ENCODE results near the gene RNF130.

The RNF130 gene

GRCh38 chr5:180119031-180119902 lies 47.7 kb upstream of the RNF130 start:
- no peaks in the 10 kb centered on the region for H3K79me2 ChIP-seq (ENCODE audit: insufficient read depth, low read depth)
- no peak for TF ChIP-seq CTCF (conservative IDR thresholded peaks at IDR 0.05; ENCODE audit: low read depth, low read length)

GRCh38 chr5:180118391-180118791 lies 46.8 kb upstream of the RNF130 start:
- TF ChIP-seq CTCF (conservative IDR thresholded peaks at IDR 0.05; ENCODE audit: low read depth, low read length) = no peak
- Histone ChIP-seq H3K79me2 (ENCODE audit: insufficient read depth, low read depth) (no peaks in the 10 kb centered on the region), H2AFZ (ENCODE audit: low read depth) (no peak overlapping the region), H3K9ac (no peak overlapping the region), H3K36me3 (ENCODE audit: insufficient read depth) (no peaks in the 10 kb centered on the region), H3K4me2 (no peak overlapping the region), H3K4me1 (ENCODE audit: low read depth, poor library complexity, severe bottlenecking) (no peaks in the 10 kb centered on the region), H3K4me3 (IDR thresholded peaks at IDR 0.05; ENCODE audit: insufficient read depth, low read depth, low read length) (no peak overlapping the region), H4K20me1 (ENCODE audit: insufficient read depth) (no peaks in the 10 kb centered on the region), H3K27me3 (ENCODE audit: insufficient read depth, low read depth) (no peaks in the 10 kb centered on the region), H3K27ac (no peak overlapping the region)

More at GRCh38 chr5:180119031-180119902, 47.7 kb upstream of the RNF130 start:
- H4K20me1 ChIP-seq (ENCODE audit: insufficient read depth) = no peaks in the 10 kb centered on the region
- no peak overlapping the region for H3K4me2 ChIP-seq
- no peak overlapping the region for H3K27ac ChIP-seq
- H3K36me3 ChIP-seq (ENCODE audit: insufficient read depth) = no peaks in the 10 kb centered on the region
- no peak overlapping the region for H3K4me3 ChIP-seq (IDR thresholded peaks at IDR 0.05; ENCODE audit: insufficient read depth, low read depth, low read length)
- no peaks in the 10 kb centered on the region for H3K4me1 ChIP-seq (ENCODE audit: low read depth, poor library complexity, severe bottlenecking)
- no peaks in the 10 kb centered on the region for H3K27me3 ChIP-seq (ENCODE audit: insufficient read depth, low read depth)
- no peak overlapping the region for H2AFZ ChIP-seq (ENCODE audit: low read depth)
- no peak overlapping the region for H3K9ac ChIP-seq

- Histone ChIP-seq H2AFZ (ENCODE audit: low read depth) (no peak overlapping the region), H3K9ac (no peak overlapping the region), H3K4me3 (IDR thresholded peaks at IDR 0.05; ENCODE audit: insufficient read depth, low read depth, low read length) (no peak overlapping the region), H3K36me3 (ENCODE audit: insufficient read depth) (no peaks in the 10 kb centered on the region), H3K27ac (no peak overlapping the region), H3K79me2 (ENCODE audit: insufficient read depth, low read depth) (no peaks in the 10 kb centered on the region), H3K4me2 (no peak overlapping the region), H3K27me3 (ENCODE audit: insufficient read depth, low read depth) (no peaks in the 10 kb centered on the region), H3K4me1 (ENCODE audit: low read depth, poor library complexity, severe bottlenecking) (no peaks in the 10 kb centered on the region), H4K20me1 (ENCODE audit: insufficient read depth) (no peaks in the 10 kb centered on the region)
- TF ChIP-seq CTCF (conservative IDR thresholded peaks at IDR 0.05; ENCODE audit: low read depth, low read length) = no peak
Measured at GRCh38 chr5:180117000-180117725, 45.6 kb upstream of the RNF130 start.

- Histone ChIP-seq H3K27ac (no peak overlapping the region), H3K79me2 (ENCODE audit: insufficient read depth, low read depth) (no peaks in the 10 kb centered on the region), H2AFZ (ENCODE audit: low read depth) (no peak overlapping the region), H3K36me3 (ENCODE audit: insufficient read depth) (no peaks in the 10 kb centered on the region), H3K4me3 (IDR thresholded peaks at IDR 0.05; ENCODE audit: insufficient read depth, low read depth, low read length) (no peak overlapping the region), H3K4me2 (no peak overlapping the region), H3K4me1 (ENCODE audit: low read depth, poor library complexity, severe bottlenecking) (no peaks in the 10 kb centered on the region), H3K27me3 (ENCODE audit: insufficient read depth, low read depth) (no peaks in the 10 kb centered on the region), H4K20me1 (ENCODE audit: insufficient read depth) (no peaks in the 10 kb centered on the region), H3K9ac (no peak overlapping the region)
- TF ChIP-seq CTCF (conservative IDR thresholded peaks at IDR 0.05; ENCODE audit: low read depth, low read length) = no peak
Measured at GRCh38 chr5:180116077-180116999, 44.8 kb upstream of the RNF130 start.

Data from KMS-11 (cell line).